ENCODE measurements around the gene RCAN3. TPM values are rescaled to one million over a fixed set of nuclear protein-coding genes. Genes with fewer than 3 reads are reported as not detected.

The RCAN3 gene
- total RNA-seq, 1 experiment from 2014 or later: 17.5 TPM

DNA sequence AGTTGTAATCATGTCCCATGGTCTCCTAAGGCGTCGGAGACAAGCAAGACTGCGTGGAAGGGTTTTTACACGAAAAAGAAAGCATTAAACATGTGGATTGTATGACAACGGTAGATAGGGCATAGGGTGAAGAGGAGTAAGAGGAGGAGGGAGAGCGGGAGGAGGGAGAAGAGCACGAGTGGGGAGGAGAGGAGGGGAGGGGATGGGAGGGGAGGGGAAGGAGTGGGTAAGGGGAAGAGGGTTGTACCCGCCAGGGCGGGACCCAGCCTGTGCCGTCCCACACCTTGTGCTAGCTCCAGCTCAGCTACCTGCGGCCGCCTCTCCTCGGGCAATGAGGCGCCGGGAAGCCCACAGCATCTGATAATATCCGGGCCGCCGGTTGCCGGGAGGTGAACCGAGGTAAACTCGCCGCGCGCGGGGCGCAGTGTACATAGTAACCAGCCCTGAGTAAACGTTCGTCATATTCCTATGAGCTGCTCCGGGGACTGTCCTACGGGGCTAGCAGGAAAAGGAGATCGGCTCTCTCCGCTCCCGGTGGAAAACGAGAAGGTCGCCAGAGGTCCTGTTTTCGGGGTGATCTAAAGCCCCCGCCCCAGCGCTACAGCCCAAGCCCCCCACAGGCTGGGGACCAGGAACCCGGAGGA, 449 bp upstream of the RCAN3 start:
- peak; percentile 36; the same call in 1 of the 2 replicates for TF ChIP-seq SIN3A (IDR thresholded peaks at IDR 0.05; ENCODE audit: borderline replicate concordance, insufficient read depth, low read depth, low read length)
- TF ChIP-seq, protein P1, sequence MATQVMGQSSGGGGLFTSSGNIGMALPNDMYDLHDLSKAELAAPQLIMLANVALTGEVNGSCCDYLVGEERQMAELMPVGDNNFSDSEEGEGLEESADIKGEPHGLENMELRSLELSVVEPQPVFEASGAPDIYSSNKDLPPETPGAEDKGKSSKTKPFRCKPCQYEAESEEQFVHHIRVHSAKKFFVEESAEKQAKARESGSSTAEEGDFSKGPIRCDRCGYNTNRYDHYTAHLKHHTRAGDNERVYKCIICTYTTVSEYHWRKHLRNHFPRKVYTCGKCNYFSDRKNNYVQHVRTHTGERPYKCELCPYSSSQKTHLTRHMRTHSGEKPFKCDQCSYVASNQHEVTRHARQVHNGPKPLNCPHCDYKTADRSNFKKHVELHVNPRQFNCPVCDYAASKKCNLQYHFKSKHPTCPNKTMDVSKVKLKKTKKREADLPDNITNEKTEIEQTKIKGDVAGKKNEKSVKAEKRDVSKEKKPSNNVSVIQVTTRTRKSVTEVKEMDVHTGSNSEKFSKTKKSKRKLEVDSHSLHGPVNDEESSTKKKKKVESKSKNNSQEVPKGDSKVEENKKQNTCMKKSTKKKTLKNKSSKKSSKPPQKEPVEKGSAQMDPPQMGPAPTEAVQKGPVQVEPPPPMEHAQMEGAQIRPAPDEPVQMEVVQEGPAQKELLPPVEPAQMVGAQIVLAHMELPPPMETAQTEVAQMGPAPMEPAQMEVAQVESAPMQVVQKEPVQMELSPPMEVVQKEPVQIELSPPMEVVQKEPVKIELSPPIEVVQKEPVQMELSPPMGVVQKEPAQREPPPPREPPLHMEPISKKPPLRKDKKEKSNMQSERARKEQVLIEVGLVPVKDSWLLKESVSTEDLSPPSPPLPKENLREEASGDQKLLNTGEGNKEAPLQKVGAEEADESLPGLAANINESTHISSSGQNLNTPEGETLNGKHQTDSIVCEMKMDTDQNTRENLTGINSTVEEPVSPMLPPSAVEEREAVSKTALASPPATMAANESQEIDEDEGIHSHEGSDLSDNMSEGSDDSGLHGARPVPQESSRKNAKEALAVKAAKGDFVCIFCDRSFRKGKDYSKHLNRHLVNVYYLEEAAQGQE (IDR thresholded peaks at IDR 0.05; ENCODE audit: insufficient read depth in 1 of 2, low read depth in 2 of 2, low read length in 1 of 2): no peak
- POLR2A ChIA-PET: interaction anchor here (0.6 kb wide), 2 partner anchors 35 to 107 kb away, joined by 4 read pairs; no protein-coding TSS in a partner anchor
- in situ Hi-C loops (cut with HindIII; ENCODE audit: low pct_unique_long_range_greater_than_20kb, low sequenced_read_pairs) (no loop called here), intact Hi-C loops (cut with micrococcal nuclease; ENCODE audit: unreplicated experiment) (no loop called here)
- DNase-seq (ENCODE audit: low read depth, low spot score) (no peak), ATAC-seq (peak; percentile 80)
- Histone ChIP-seq H3K27me3 (ENCODE audit: control insufficient read depth, insufficient read depth, low read length) (no peaks in the 10 kb centered on the region), H3K36me3 (ENCODE audit: control insufficient read depth, insufficient read depth, low read length) (no peaks in the 10 kb centered on the region; the same call in 1 of the 2 replicates), H3K4me3 (ENCODE audit: low read depth in 2 of 2, low read length in 2 of 2) (peak overlapping the region; percentile 78 to 84), H3K9me3 (ENCODE audit: control insufficient read depth, insufficient read depth, low read depth, low read length) (no peaks in the 10 kb centered on the region), H3K4me1 (ENCODE audit: control insufficient read depth, insufficient read depth, low read length) (peaks cover 8% of the 10 kb centered on the region), H3K27ac (ENCODE audit: low read length) (peak overlapping the region; percentile 82)
- no TSS peak for BruUV-seq (replicated peaks)
- CTCF ChIA-PET: interaction anchor here (0.6 to 1.2 kb wide), 4 partner anchors 13 to 1248 kb away, joined by 3 to 7 read pairs (median 4); partner anchors contain the start of gene NIPAL3

DNA sequence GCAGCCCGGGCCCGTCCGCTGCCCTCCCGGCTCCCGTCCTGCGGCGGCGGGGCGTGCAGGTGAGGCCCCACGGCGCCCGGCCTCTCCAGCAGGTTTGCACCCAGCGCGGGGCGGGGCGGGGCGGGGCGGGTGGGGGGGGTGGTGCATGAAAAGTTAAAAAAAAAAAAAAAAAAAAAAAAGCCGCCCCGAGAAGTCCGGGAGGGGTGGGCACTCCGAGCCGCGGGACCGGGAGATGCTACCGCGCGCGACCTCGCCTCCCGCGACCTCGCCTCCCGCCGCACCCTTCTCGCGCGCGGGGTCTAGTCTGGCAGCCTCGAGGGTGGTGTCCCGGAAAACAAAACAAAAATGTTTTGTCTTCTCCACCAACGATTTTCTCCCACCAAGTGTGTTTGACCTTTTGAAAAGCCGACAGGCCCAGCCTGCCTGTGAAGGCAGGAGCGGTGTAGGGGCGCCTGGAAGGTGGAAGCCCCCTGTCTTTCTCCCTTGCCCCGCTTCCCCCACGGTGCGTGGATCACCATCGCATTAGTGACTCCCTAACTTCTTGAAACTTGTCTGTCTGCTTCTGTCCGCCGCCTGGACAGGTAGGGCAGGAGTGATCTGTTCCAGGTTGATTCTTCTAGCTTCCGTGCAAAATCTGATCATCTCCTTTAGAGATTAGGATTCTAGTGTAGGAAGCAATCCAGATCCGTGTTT, 569 bp downstream of the RCAN3 start:
- in situ Hi-C loops (cut with HindIII; ENCODE audit: low pct_unique_long_range_greater_than_20kb, low sequenced_read_pairs) (no loop called here), intact Hi-C loops (cut with micrococcal nuclease; ENCODE audit: unreplicated experiment) (no loop called here)
- ATAC-seq (no peak), DNase-seq (ENCODE audit: low read depth, low spot score) (no peak)
- Histone ChIP-seq H3K4me1 (ENCODE audit: control insufficient read depth, insufficient read depth, low read length) (peaks cover 8% of the 10 kb centered on the region), H3K27me3 (ENCODE audit: control insufficient read depth, insufficient read depth, low read length) (no peaks in the 10 kb centered on the region), H3K9me3 (ENCODE audit: control insufficient read depth, insufficient read depth, low read depth, low read length) (no peaks in the 10 kb centered on the region), H3K27ac (ENCODE audit: low read length) (peak overlapping the region; percentile 83), H3K36me3 (ENCODE audit: control insufficient read depth, insufficient read depth, low read length) (no peaks in the 10 kb centered on the region; the same call in 1 of the 2 replicates), H3K4me3 (ENCODE audit: low read depth in 2 of 2, low read length in 2 of 2) (peak overlapping the region; percentile 65 to 78)
- BruUV-seq (replicated peaks): no TSS peak
- CTCF ChIA-PET: interaction anchor here (0.5 kb wide), 1 partner anchor 346 kb away, joined by 21 read pairs; no protein-coding TSS in a partner anchor
- POLR2A ChIA-PET: no interaction called here
- TF ChIP-seq, protein P1 (IDR thresholded peaks at IDR 0.05; ENCODE audit: insufficient read depth in 1 of 2, low read depth in 2 of 2, low read length in 1 of 2): no peak
- TF ChIP-seq TCF7L2 (IDR thresholded peaks at IDR 0.05; ENCODE audit: low read depth, low read length): 0 out of 2 replicates have a peak, but pooled peaks have one; percentile 27
- TF ChIP-seq, protein P2, sequence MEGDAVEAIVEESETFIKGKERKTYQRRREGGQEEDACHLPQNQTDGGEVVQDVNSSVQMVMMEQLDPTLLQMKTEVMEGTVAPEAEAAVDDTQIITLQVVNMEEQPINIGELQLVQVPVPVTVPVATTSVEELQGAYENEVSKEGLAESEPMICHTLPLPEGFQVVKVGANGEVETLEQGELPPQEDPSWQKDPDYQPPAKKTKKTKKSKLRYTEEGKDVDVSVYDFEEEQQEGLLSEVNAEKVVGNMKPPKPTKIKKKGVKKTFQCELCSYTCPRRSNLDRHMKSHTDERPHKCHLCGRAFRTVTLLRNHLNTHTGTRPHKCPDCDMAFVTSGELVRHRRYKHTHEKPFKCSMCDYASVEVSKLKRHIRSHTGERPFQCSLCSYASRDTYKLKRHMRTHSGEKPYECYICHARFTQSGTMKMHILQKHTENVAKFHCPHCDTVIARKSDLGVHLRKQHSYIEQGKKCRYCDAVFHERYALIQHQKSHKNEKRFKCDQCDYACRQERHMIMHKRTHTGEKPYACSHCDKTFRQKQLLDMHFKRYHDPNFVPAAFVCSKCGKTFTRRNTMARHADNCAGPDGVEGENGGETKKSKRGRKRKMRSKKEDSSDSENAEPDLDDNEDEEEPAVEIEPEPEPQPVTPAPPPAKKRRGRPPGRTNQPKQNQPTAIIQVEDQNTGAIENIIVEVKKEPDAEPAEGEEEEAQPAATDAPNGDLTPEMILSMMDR (IDR thresholded peaks at IDR 0.05): no peak
- TF ChIP-seq POLR2AphosphoS5 (IDR thresholded peaks at IDR 0.05; ENCODE audit: low read depth, low read length): 0 out of 2 replicates have a peak, but pooled peaks have one; percentile 8
- no peak for TF ChIP-seq SIN3A (IDR thresholded peaks at IDR 0.05; ENCODE audit: borderline replicate concordance, insufficient read depth, low read depth, low read length)
